Right atrium auricular region (tissue), 2 donors: ENCODE measurements around the gene EMC9. TPM values are rescaled to one million over a fixed set of nuclear protein-coding genes. Genes with fewer than 3 reads are reported as not detected.

ENCODE experiments used
- DNase-seq: peaks from one replicate; pipeline ENCODE4 v3.0.0-alpha.2; 2019; ENCODE audit warnings: low spot score
- H3K27ac ChIP-seq, 2 donors: fragments of 200-600 bp; sonication (generic); 1 replicate in 1 of 2; 2 replicates in 1 of 2; pipeline ENCODE4 v1.5.1; 2016 to 2019
- H3K27me3 ChIP-seq, 2 donors: fragments of 200-600 bp; sonication (generic); one replicate each; pipeline versions ENCODE4 v1.5.1 to v1.6.0; 2017 to 2019
- H3K36me3 ChIP-seq: fragments of 200-600 bp; sonication (generic); one replicate; pipeline ENCODE4 v1.5.1; 2016
- H3K4me1 ChIP-seq, 2 donors: fragments of 200-600 bp; sonication (generic); one replicate each; pipeline versions ENCODE4 v1.5.1 to v1.6.0; 2017 to 2019
- H3K4me3 ChIP-seq, 2 donors: fragments of 200-600 bp; sonication (generic); 1 replicate in 1 of 2; 2 replicates in 1 of 2; pipeline ENCODE4 v1.5.1; 2017 to 2019; ENCODE audit warnings: mild to moderate bottlenecking in 1 of 2, moderate library complexity in 1 of 2
- H3K9me3 ChIP-seq, 2 donors: fragments of 200-600 bp; sonication (generic); one replicate each; pipeline ENCODE4 v1.5.1; 2019
- total RNA-seq, 2 donors: library from RNA; depleted of rRNA; stranded (reverse); fragments of >200 nt; gene quantifications; one replicate each; pipeline ENCODE4 v1.1.0, GENCODE V29; 2016
- TF ChIP-seq, protein P1 (sequence below), 2 donors: fragments of 200-600 bp; sonication (generic); IDR thresholded peaks; one replicate each; pipeline ENCODE4 v1.5.1; 2019; ENCODE audit warnings: antibody characterized with exemption in 2 of 2

The EMC9 gene
- total RNA-seq, 2 donors from 2014 or later: 9.9 to 16.8 TPM

DNA sequence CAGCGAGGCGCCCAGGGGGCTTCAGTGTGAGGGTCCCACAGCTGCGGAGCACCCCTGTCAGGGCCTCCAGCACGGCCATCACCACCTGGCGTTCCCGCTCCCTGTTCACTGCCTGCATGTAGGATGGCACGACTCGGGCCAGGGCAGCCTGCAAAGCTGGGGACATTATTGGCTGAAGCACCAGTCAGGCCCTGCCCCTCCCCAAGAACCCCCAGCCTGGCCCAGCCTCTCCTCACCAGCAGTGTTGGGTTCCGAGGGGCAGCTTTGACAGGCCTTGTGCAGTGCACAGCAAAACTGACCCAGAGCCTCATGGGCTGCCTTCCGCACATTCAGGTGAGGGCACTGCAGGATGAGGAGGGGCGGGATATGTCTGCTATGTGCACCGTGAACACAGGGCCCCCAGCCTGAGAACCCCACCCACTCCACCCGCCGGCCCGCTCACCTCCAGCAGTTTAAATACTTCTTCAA, 41.7 kb upstream of the EMC9 start:
- H3K4me3 ChIP-seq: no peak overlapping the region
- no peak for DNase-seq
- H3K9me3 ChIP-seq: no peaks in the 10 kb centered on the region
- H3K4me1 ChIP-seq: peaks cover 0 to 18% of the 10 kb centered on the region in 2 donors
- TF ChIP-seq, protein P1, sequence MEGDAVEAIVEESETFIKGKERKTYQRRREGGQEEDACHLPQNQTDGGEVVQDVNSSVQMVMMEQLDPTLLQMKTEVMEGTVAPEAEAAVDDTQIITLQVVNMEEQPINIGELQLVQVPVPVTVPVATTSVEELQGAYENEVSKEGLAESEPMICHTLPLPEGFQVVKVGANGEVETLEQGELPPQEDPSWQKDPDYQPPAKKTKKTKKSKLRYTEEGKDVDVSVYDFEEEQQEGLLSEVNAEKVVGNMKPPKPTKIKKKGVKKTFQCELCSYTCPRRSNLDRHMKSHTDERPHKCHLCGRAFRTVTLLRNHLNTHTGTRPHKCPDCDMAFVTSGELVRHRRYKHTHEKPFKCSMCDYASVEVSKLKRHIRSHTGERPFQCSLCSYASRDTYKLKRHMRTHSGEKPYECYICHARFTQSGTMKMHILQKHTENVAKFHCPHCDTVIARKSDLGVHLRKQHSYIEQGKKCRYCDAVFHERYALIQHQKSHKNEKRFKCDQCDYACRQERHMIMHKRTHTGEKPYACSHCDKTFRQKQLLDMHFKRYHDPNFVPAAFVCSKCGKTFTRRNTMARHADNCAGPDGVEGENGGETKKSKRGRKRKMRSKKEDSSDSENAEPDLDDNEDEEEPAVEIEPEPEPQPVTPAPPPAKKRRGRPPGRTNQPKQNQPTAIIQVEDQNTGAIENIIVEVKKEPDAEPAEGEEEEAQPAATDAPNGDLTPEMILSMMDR (IDR thresholded peaks at IDR 0.05): no peak
- H3K36me3 ChIP-seq: peaks cover 39% of the 10 kb centered on the region
- no peaks in the 10 kb centered on the region for H3K27me3 ChIP-seq
- no peak overlapping the region for H3K27ac ChIP-seq

DNA sequence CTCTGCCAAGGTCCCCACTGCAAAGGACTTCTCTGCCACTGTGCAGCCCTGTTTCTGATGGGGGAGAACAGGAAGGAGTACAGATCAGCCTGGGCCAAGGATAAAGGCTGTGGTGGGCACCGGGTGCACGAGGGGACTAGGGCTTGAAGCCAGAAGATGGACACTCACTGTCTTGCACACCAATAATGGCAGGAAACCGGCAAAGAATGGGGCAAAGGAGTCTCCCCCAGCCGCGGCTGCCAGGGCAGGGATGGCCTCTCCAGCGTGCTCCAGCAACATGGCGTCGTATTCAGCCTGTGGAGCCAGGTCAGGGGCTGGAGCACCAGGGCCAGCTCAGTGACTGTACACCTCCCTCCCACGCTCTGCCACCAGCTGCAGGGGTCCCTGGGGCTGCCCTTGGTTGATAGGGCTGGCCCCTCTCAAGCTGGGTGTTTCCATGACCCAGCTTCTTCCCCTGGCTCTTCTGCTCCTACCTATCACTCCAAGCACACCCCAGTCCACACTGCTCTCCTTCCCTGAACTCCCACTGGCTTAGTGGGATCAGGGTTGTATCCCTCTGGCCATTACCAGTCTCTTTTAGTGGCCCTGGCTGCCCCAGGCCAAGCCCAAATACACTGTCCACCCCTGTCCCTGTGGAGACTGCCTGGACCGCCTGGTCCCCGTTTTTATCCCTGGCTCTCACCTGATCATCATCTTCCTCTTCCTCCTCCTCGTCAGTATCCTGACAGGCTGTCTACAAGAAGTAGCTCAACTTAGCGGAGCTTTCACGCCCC, 40.9 kb upstream of the EMC9 start:
- TF ChIP-seq, protein P1 (IDR thresholded peaks at IDR 0.05): no peak
- peaks cover 39% of the 10 kb centered on the region for H3K36me3 ChIP-seq
- DNase-seq: no peak

DNA sequence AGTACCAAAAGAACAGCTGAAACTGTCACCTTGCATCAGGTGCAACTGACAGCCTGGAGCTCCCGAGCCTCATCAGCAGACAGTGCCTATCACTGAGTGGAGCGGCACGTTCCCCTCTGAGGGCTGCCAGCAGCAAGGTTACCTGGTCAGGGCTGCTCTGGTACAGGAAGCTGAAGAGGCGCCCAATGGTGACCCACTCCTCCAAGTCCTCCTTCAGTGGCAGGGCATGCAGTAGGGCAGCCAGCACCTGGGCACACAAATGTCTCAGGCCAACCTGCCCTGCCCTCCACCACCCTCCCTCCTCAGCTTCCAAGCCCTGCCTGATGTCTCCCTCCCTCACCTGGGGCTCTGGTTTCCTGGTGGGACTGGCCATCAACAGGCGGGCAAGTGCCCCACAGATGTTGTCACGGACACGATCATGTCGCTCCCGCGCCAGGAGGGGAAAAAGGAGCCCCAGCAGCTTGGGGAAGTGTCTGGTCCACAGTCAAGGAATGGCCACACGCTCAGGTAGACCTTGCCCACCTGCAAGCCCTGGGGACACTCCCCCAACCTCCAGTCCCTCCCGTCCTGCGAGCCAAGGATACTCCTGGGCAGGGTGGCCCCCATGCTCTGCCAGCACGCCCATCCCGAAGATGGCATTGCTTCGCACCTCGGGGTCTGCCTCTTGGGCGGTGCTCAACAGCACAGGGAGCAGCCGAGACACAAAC, 40.1 kb upstream of the EMC9 start:
- DNase-seq: no peak
- Histone ChIP-seq H3K4me3 (no peak overlapping the region), H3K27me3 (no peaks in the 10 kb centered on the region), H3K9me3 (no peaks in the 10 kb centered on the region), H3K36me3 (peaks cover 39% of the 10 kb centered on the region), H3K4me1 (peaks cover 0 to 10% of the 10 kb centered on the region in 2 donors), H3K27ac (no peak overlapping the region)
- TF ChIP-seq, protein P1 (IDR thresholded peaks at IDR 0.05): no peak

More for the DNA sequence above, 40.9 kb upstream of the EMC9 start:
- Histone ChIP-seq H3K27me3 (no peaks in the 10 kb centered on the region), H3K9me3 (no peaks in the 10 kb centered on the region), H3K27ac (no peak overlapping the region), H3K4me1 (peaks cover 0 to 10% of the 10 kb centered on the region in 2 donors), H3K4me3 (no peak overlapping the region)

DNA sequence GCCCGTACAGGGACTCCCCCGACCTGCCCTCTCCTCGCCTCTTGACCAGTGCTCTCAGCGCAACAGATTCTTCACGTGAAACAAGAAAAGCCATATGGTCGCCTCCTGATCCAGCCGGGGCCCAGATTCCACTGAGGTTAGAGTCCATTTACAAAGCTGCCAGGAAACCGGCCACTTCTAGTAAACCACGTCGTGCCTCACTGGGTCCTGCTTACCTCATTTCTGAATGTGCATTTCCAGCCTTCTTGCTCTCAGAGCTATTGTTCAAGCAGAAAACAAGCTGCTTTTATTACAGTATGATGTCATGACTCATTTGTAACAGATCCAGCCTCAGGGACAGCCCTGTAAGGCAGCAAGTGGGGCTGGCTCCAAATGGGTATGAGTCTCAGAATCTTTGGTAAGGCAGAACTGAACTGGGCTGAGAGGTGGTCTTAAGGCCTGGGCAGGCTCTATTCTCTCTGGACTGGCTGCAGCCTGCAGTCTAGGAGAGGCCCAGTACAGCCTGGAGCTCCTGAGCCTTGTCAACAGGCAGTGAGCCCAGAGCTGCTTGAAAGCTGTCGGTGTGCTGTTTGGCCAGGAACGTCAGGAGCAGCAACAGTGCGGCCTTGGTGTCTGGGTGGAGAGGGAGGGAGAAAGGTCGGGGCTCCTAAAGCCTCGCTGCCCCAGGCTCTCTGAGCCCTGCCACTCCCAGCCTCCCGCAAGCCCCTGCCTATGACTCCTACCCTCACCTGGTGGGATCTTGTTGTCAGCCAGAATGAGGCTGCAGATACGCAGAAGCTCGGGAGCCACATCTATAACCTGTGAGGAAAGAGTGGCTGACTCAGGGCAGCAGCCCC, 38.8 kb upstream of the EMC9 start:
- Histone ChIP-seq H3K36me3 (peaks cover 39% of the 10 kb centered on the region), H3K4me1 (peaks cover 0 to 10% of the 10 kb centered on the region in 2 donors), H3K27me3 (no peaks in the 10 kb centered on the region), H3K9me3 (no peaks in the 10 kb centered on the region), H3K27ac (peak overlapping the region; percentile 48), H3K4me3 (no peak overlapping the region)
- peak; percentile 66 for DNase-seq
- TF ChIP-seq, protein P1 (IDR thresholded peaks at IDR 0.05): no peak

DNA sequence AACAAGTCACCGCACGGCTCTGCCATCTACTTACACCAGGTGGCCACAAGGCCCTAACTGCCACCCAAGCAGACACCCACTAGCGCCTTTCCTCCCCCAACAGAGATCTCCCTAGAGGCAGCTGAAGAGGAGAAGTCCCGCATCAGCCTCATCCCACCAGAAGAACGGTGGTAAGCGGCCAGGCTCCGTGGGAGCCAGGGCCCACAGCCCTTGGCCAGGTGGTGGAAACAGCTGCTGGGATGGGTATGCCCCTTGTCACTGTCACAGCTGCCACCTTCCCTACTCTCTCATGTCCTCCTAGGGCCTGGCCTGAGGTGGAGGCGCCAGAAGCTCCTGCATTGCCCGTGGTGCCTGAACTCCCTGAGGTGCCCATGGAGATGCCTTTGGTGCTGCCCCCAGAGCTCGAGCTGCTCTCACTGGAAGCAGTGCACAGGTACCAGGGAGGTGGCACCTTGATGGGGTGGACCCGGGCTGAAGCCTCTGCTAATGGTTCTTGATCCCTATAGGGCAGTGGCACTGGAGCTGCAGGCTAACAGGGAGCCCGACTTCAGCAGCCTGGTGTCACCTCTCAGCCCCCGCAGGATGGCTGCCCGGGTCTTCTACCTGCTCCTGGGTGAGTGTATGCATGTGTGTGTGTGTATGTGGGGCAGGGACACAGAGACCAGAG, 38.0 kb upstream of the EMC9 start:
- H3K4me3 ChIP-seq: no peak overlapping the region
- H3K27me3 ChIP-seq: no peaks in the 10 kb centered on the region
- H3K27ac ChIP-seq: peak overlapping the region; percentile 48
- TF ChIP-seq, protein P1 (IDR thresholded peaks at IDR 0.05): no peak
- peaks cover 0 to 10% of the 10 kb centered on the region in 2 donors for H3K4me1 ChIP-seq
- no peaks in the 10 kb centered on the region for H3K9me3 ChIP-seq
- H3K36me3 ChIP-seq: peaks cover 35% of the 10 kb centered on the region
- DNase-seq: no peak
